OCI-LY3 (cell line): ENCODE data around the gene MYL11.
A peak's percentile ranks its signal among the peaks of the same experiment; 100 is the strongest.

Experiments used
- H2AFZ ChIP-seq: fragments of 200-600, 300-600 bp; shearing (Covaris generic); 2 replicates; pipeline ENCODE4 v1.6.0; 2014; ENCODE audit warnings: antibody characterized with exemption, low read depth, low read length
- H3K27ac ChIP-seq: fragments of 200-600, 300-600 bp; sonication (generic); 2 replicates; pipeline ENCODE4 v1.5.1; 2014; ENCODE audit warnings: mild to moderate bottlenecking, low read length, moderate library complexity, mixed read lengths
- H3K27me3 ChIP-seq: fragments of 200-600, 300-600 bp; sonication (generic); 2 replicates; pipeline ENCODE4 v1.6.1; 2014; ENCODE audit warnings: low read depth, low read length, mixed read lengths
- H3K36me3 ChIP-seq: fragments of 200-600, 300-600 bp; sonication (generic); replicated peaks from 2 replicates; pipeline ENCODE3; 2014; ENCODE audit warnings: low read depth, low read length, mixed read lengths
- H3K4me1 ChIP-seq: fragments of 300-600, 200-600 bp; sonication (generic); 2 replicates; pipeline ENCODE4 v1.6.1; 2014; ENCODE audit warnings: low read length, mixed read lengths
- H3K4me2 ChIP-seq: fragments of 200-600, 300-600 bp; sonication (generic); 2 replicates; pipeline ENCODE4 v1.6.1; 2014; ENCODE audit warnings: low read length, mixed read lengths
- H3K4me3 ChIP-seq: fragments of 300-600, 200-600 bp; sonication (generic); 2 replicates; pipeline ENCODE4 v1.5.1; 2014; ENCODE audit warnings: antibody characterized with exemption, mild to moderate bottlenecking, low read length, moderate library complexity
- H3K79me2 ChIP-seq: fragments of 300-600, 200-600 bp; shearing (Covaris generic); 2 replicates; pipeline ENCODE4 v1.6.1; 2014; ENCODE audit warnings: mild to moderate bottlenecking, low read length, mixed read lengths
- H3K9ac ChIP-seq: fragments of 300-600, 200-600 bp; shearing (Covaris generic); 2 replicates; pipeline ENCODE4 v1.6.0; 2014; ENCODE audit warnings: mild to moderate bottlenecking, low read length, moderate library complexity
- H3K9me3 ChIP-seq: fragments of 200-600, 300-600 bp; shearing (Covaris generic); 2 replicates; pipeline ENCODE4 v1.6.1; 2014; ENCODE audit warnings: low read length, mixed read lengths; ENCODE audit not compliant: insufficient read depth
- H4K20me1 ChIP-seq: fragments of 200-600, 300-600 bp; sonication (generic); 2 replicates; pipeline ENCODE4 v1.6.1; 2016; ENCODE audit warnings: low read length, mixed read lengths; ENCODE audit not compliant: insufficient read depth
- EZH2phosphoT487 ChIP-seq: fragments of 200-600 bp; shearing (Covaris generic); IDR thresholded peaks from 2 replicates; pipeline ENCODE4 v1.6.1; 2018; ENCODE audit warnings: antibody characterized with exemption, mixed run types, low read depth
- TF ChIP-seq, protein P1 (sequence below): fragments of 200-600, 300-600 bp; sonication (generic); IDR thresholded peaks from 2 replicates; pipeline ENCODE4 v1.5.1; 2014; ENCODE audit warnings: antibody characterized with exemption, low read length, low read depth

The MYL11 gene

DNA sequence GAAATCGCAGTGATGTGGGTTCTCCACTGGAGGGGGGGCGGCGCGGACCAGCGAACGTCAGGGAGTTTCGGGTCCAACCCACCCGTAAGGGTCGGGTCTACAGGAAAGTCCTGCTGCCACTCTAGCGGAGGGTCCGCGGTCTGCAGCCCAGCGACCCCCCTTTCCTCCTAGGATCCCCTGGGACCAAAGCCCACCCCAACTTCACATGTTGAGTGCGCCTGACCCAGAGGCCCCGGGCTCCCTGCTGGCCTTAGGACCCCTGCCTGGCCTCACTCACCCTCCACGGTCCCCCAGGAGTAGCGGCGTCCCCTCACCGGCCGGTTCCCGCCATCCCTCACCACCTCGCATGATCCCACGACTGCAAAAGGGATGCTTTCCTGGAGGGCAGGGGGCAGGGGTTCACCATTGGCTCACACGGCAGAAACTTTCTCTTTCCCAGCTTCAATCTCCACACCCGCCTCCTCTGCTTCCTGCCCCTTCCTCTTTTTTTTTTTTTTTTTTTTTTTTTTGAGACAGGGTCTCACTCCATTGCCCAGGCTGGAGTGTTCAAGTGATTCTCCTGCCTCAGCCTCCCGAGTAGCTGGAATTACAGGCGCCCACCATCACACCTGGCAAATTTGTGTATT lies 4.7 kb downstream of the MYL11 start:
- Histone ChIP-seq H3K27me3 (no peaks in the 10 kb centered on the region), H2AFZ (no peak overlapping the region), H3K9ac (peak overlapping the region; percentile 34; the same call in 1 of the 2 replicates), H3K27ac (no peak overlapping the region; the same call in 1 of the 2 replicates), H4K20me1 (no peaks in the 10 kb centered on the region), H3K36me3 (peaks cover 5% of the 10 kb centered on the region), H3K4me1 (peaks cover 34% of the 10 kb centered on the region), H3K9me3 (no peaks in the 10 kb centered on the region), H3K79me2 (peaks cover 21% of the 10 kb centered on the region), H3K4me3 (peak overlapping the region; percentile 98), H3K4me2 (peak overlapping the region; percentile 99)
- TF ChIP-seq EZH2phosphoT487 = no peak
- TF ChIP-seq, protein P1, sequence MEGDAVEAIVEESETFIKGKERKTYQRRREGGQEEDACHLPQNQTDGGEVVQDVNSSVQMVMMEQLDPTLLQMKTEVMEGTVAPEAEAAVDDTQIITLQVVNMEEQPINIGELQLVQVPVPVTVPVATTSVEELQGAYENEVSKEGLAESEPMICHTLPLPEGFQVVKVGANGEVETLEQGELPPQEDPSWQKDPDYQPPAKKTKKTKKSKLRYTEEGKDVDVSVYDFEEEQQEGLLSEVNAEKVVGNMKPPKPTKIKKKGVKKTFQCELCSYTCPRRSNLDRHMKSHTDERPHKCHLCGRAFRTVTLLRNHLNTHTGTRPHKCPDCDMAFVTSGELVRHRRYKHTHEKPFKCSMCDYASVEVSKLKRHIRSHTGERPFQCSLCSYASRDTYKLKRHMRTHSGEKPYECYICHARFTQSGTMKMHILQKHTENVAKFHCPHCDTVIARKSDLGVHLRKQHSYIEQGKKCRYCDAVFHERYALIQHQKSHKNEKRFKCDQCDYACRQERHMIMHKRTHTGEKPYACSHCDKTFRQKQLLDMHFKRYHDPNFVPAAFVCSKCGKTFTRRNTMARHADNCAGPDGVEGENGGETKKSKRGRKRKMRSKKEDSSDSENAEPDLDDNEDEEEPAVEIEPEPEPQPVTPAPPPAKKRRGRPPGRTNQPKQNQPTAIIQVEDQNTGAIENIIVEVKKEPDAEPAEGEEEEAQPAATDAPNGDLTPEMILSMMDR = no peak

DNA sequence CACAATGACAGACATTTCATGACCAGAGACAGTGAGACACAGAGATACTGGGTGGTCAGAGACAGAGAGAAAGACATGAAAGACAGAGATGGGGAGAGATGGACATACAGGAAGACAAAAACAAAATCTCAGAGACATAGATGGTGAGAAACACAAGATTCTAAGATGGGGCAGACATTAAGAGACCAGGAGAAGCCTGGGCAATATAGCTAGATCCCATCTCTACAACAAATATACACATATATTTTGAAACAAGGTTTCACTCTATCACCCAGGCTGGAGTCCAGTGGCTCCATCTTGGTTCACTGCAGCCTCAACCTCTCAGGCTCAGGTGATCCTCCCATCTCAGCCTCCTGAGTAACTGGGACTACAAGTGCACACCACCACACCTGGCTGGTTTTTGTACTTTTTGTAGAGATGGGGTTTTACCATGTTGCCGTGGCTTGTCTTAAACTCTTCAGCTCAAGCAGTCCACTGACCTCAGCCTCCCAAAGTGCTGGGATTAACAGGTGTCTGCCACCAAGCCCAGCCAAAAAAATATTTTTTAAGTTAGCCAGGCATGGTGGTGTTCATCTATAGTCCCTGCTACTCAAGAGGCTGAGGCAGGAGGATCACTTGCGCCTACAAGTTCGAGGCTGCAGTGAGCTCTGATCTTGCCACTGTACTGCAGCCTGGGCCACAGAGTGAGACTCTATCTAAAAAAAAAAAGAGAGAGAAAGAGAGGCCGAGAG lies 5.6 kb downstream of the MYL11 start:
- H3K4me1 ChIP-seq = peaks cover 34% of the 10 kb centered on the region
- no peak overlapping the region for H3K4me2 ChIP-seq

DNA sequence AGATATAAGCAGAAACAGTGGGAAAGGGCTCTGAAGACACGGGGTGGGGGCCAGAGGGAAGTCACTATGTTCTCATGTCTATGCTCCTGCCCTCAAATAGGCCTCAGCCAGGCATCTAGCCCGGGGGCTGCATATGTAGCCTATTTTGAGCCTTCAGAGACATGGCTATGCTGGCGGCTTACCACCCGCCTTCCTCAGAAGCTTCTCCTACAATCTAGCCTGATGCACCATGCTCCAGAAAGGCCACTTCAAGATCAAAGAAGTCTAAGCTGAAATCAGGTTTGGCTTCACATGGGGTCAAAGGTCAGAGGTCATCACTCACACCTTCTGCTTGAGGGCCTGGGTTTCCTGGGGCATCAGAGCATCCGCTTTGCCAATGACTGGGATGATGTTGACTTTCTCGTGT lies 6.2 kb downstream of the MYL11 start:
- Histone ChIP-seq H3K27me3 (no peaks in the 10 kb centered on the region), H3K79me2 (peaks cover 21% of the 10 kb centered on the region), H3K9me3 (no peaks in the 10 kb centered on the region), H3K36me3 (peaks cover 5% of the 10 kb centered on the region), H4K20me1 (no peaks in the 10 kb centered on the region), H3K27ac (no peak overlapping the region), H3K9ac (no peak overlapping the region), H3K4me2 (no peak overlapping the region), H3K4me1 (peaks cover 34% of the 10 kb centered on the region), H3K4me3 (no peak overlapping the region), H2AFZ (no peak overlapping the region)
- TF ChIP-seq EZH2phosphoT487 = no peak
- TF ChIP-seq, protein P1 = no peak

More for the DNA sequence above, 5.6 kb downstream of the MYL11 start:
- H3K27ac ChIP-seq = no peak overlapping the region
- H3K9me3 ChIP-seq = no peaks in the 10 kb centered on the region
- no peak overlapping the region for H3K4me3 ChIP-seq
- TF ChIP-seq, protein P1 = no peak
- no peak for TF ChIP-seq EZH2phosphoT487
- H3K36me3 ChIP-seq = peaks cover 5% of the 10 kb centered on the region
- H3K27me3 ChIP-seq = no peaks in the 10 kb centered on the region
- H3K9ac ChIP-seq = no peak overlapping the region
- peaks cover 21% of the 10 kb centered on the region for H3K79me2 ChIP-seq
- no peaks in the 10 kb centered on the region for H4K20me1 ChIP-seq
- no peak overlapping the region for H2AFZ ChIP-seq

DNA sequence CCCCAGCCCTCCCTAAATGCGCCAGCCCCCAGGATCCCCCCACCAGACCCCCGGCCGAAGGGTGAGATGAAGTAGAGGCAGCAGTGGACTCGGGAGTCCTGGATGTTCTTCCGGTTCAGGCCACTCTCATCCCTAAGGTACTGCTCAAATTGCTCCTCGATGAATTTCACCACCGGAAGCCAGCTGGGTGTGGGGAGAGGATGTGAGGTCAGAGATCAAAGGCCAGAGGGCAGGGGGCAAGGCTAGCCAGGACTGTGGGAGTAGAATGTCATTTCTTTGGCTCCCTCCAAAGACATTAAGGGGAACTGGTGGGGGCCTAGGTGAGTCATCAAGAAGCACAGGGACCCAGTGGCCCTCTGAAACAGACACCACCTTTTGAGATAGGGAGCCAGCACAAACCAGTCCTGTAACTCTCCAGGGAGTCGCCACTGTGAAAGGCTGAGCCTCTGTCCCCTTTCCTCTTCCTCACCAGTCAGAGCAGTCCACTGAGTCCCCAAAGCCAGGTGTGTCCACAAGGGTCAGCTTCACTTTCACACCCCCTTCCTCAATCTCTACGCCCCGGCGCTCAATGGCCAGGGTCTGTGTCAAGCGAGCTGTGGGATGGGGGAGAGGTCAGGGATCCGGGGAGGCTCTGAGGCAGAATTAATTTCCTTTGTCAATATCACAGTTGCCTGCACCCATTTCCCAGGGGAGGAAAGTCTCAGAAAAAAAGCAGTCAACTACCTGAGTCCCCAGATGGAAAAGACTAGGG lies 6.9 kb downstream of the MYL11 start:
- TF ChIP-seq, protein P1 = no peak
- TF ChIP-seq EZH2phosphoT487 = no peak
- H4K20me1 ChIP-seq = no peaks in the 10 kb centered on the region
- peaks cover 21% of the 10 kb centered on the region for H3K79me2 ChIP-seq
- H3K4me2 ChIP-seq = peak overlapping the region; percentile 92
- H3K27me3 ChIP-seq = no peaks in the 10 kb centered on the region
- H2AFZ ChIP-seq = no peak overlapping the region
- peak overlapping the region; percentile 68 for H3K27ac ChIP-seq
- peaks cover 34% of the 10 kb centered on the region for H3K4me1 ChIP-seq
- H3K9ac ChIP-seq = peak overlapping the region; percentile 84
- H3K9me3 ChIP-seq = no peaks in the 10 kb centered on the region
- H3K4me3 ChIP-seq = peak overlapping the region; percentile 87
- peaks cover 5% of the 10 kb centered on the region for H3K36me3 ChIP-seq
